Gastroesophageal sphincter (tissue), 2 donors: ENCODE measurements around the gene TRMT2A.

Experiments
- POLR2A ChIP-seq, 2 donors: fragments of 450-650 bp; IDR thresholded peaks; one replicate each; pipeline ENCODE4 v1.6.1; 2017; ENCODE audit warnings: antibody characterized with exemption in 2 of 2, mild to moderate bottlenecking in 2 of 2, moderate library complexity in 1 of 2
- POLR2AphosphoS5 ChIP-seq: sonication (generic); formaldehyde crosslinking; IDR thresholded peaks from one replicate; pipeline ENCODE4 v1.6.1; 2017; ENCODE audit warnings: antibody characterized with exemption

DNA sequence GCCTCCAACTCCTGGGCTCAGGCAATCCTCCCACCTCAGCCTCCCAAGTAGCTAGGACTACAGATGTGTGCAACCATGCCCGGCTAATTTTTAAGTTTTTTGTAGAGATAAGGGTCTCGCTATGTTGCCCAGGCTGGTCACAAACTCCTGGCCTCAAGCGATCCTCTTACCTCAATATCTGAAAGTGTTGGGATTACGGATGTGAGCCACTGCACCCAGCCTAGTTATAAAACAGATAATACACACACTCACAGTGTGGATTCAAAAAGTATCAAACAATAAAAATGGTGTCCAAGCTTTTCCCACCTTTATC is 34.2 kb upstream of the TRMT2A start:
- TF ChIP-seq POLR2A (IDR thresholded peaks at IDR 0.05) (no peak), POLR2AphosphoS5 (no peak)
